Mucosa of descending colon (tissue), 3 donors: ENCODE measurements around the gene RPL14. TPM values are rescaled to one million over a fixed set of nuclear protein-coding genes. Genes with fewer than 3 reads are reported as not detected.

Experiments
- ATAC-seq: fragments of 200-7000 bp; cut with Tn5 transposase; one replicate; pipeline ENCODE4 v1.9.1; 2020; ENCODE audit warnings: mild to moderate bottlenecking, moderate library complexity
- DNase-seq, 3 donors: peaks; one replicate each; pipeline ENCODE4 v3.0.0-alpha.2; 2020
- H3K36me3 ChIP-seq: fragments of 200-600 bp; one replicate; pipeline ENCODE4 v1.8.0; 2021; ENCODE audit warnings: low read depth, mild to moderate bottlenecking
- H3K4me1 ChIP-seq: fragments of 200-600 bp; one replicate; pipeline ENCODE4 v1.8.0; 2021; ENCODE audit warnings: low read depth, mild to moderate bottlenecking
- H3K4me3 ChIP-seq: fragments of 200-600 bp; one replicate; pipeline ENCODE4 v1.8.0; 2021; ENCODE audit warnings: mild to moderate bottlenecking
- H3K9me3 ChIP-seq: fragments of 200-600 bp; one replicate; pipeline ENCODE4 v1.8.0; 2021; ENCODE audit warnings: mild to moderate bottlenecking
- intact Hi-C, 2 donors: fragments of 100-400 bp; cut with DNase I in 1 of 2; cut with micrococcal nuclease in 1 of 2; formaldehyde crosslinking; loops; one replicate each; pipeline versions ENCODE4 v1.11.0 to v1.11.1; 2022; cut with DNase I, micrococcal nuclease
- total RNA-seq, 3 donors: library from RNA; stranded (reverse); fragmentation: NEBNext Ultra II Directional in 2 of 3; extraction: Animal tissue kit (Norgen Biotek cat#: 25700) in 2 of 3; gene quantifications; one replicate each; pipeline versions ENCODE4 v1.2.1 to v1.2.4, GENCODE V29; 2021 to 2023
- TF ChIP-seq, protein P1 (sequence below): fragments of 200-600 bp; IDR thresholded peaks from one replicate; pipeline ENCODE4 v1.8.0; 2022; ENCODE audit warnings: antibody characterized with exemption, mild to moderate bottlenecking
- donor health status: DM: no; HTN: no; CAD: no; lungs with moderate emphysema.
- donor health status: DM: no; HTN: no; CAD: no.
- donor health status: DM: no; HTN: yes; CAD: no.

RPL14 gene
- total RNA-seq, 3 donors from 2014 or later, result 1,286 to 1,516 (median 1,490) TPM

DNA sequence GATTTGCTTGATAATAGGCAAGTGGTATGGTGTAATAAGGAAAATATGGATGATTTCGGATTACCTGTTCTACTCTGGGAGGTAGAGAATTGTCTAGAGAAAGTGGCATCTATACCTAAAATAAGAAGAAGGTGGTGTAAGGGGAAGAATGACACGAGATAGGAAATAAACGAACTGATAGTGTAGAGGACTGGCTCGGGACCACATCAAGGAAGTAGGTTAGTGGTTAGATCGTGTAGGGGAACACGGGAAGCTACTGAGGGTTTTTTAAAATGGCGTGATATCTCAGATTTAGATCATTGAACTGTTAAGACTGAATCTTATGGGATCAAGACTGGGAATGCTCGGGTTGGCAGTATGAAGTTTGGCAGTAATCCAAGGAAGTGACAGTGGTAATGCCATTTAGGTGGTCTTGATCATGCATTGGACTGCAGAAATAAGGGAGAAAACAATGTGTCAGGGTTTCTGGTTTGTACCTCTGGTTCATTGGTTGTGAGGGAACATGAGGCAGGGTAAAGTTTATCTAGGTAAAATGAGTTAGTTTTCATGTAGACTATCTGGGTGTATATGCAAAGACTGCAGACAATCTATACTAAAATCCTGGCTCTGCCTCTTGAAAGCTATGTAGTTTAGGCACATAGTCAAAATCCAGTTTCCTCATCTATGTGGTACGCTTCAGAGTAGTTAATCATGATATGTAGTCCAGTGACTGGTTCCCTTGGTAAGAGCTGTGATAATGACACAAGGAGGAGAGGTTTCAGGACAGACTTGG, 7.4 kb downstream of the RPL14 start:
- no peak for DNase-seq
- Histone ChIP-seq H3K36me3 (peaks cover 21% of the 10 kb centered on the region), H3K4me3 (no peak overlapping the region), H3K9me3 (no peaks in the 10 kb centered on the region), H3K4me1 (peaks cover 1% of the 10 kb centered on the region)
- intact Hi-C loops, result no loop called here
- peak; percentile 44 for ATAC-seq
- TF ChIP-seq, protein P1, sequence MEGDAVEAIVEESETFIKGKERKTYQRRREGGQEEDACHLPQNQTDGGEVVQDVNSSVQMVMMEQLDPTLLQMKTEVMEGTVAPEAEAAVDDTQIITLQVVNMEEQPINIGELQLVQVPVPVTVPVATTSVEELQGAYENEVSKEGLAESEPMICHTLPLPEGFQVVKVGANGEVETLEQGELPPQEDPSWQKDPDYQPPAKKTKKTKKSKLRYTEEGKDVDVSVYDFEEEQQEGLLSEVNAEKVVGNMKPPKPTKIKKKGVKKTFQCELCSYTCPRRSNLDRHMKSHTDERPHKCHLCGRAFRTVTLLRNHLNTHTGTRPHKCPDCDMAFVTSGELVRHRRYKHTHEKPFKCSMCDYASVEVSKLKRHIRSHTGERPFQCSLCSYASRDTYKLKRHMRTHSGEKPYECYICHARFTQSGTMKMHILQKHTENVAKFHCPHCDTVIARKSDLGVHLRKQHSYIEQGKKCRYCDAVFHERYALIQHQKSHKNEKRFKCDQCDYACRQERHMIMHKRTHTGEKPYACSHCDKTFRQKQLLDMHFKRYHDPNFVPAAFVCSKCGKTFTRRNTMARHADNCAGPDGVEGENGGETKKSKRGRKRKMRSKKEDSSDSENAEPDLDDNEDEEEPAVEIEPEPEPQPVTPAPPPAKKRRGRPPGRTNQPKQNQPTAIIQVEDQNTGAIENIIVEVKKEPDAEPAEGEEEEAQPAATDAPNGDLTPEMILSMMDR, result no peak

DNA sequence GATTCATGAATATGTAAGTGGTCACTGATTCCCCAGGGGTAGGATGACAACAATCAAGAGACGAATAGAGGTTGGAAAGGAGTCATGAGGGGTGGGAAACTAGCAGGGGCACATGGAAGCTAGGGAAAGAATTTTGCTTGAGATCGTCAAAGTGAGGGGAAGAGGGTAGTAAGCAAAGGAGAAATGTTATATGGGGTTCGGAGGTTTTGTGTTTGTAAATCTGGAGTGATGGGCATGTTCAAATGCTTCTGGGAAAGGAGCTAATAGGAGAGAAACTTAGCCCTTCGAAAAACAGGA, 7.9 kb downstream of the RPL14 start:
- peaks cover 21% of the 10 kb centered on the region for H3K36me3 ChIP-seq
- ATAC-seq (no peak), DNase-seq (no peak)
- H3K4me3 ChIP-seq, result no peak overlapping the region
- intact Hi-C loops, result no loop called here
- H3K4me1 ChIP-seq, result no peaks in the 10 kb centered on the region
- TF ChIP-seq, protein P1, result no peak
- H3K9me3 ChIP-seq, result no peaks in the 10 kb centered on the region

DNA sequence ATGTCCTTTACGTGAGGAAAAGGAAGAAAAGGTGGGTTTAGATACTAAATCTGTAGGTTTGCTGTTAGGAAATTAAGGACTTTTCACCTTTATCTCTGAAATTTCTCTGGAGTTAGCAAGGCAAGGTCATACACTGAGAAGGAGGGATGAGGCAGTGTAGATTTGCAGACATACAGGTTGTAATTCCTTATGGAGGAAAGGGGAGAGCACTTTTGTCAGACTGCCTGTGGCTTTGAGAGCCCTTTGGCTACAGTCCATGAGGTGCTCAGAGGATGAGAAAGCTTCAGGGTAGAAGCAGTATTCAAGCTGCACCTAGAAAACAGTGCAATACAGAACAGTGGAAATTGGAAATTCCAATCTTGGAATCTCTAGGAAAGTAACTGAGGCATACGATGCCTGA, 8.3 kb downstream of the RPL14 start:
- TF ChIP-seq, protein P1, result no peak
- no peak for ATAC-seq

DNA sequence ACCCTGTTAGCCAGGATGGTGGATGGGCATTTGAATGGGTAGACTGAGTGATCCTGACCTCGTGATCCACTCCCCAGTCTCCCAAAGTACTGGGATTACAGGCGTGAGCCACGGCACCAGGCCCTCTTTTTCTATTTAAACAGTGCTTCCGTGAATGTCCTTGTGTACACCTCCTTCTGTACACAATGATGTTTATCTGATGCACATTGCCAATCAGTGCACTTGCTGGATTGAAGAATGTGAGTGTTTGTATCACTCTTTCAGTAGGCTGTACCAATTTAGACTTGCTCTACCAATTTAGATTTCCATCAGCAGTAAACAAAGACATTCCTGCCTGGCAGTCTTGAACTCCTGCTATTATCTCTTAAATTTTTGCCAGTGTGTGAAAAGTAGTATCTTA, 10.9 kb downstream of the RPL14 start:
- TF ChIP-seq, protein P1, result no peak
- no peak for DNase-seq
- peak; percentile 55 for ATAC-seq
- H3K9me3 ChIP-seq, result no peaks in the 10 kb centered on the region
- H3K36me3 ChIP-seq, result peaks cover 4% of the 10 kb centered on the region
- no peak overlapping the region for H3K4me3 ChIP-seq
- no peaks in the 10 kb centered on the region for H3K4me1 ChIP-seq
- intact Hi-C loops, result no loop called here

More for the DNA sequence above, 8.3 kb downstream of the RPL14 start:
- no peaks in the 10 kb centered on the region for H3K4me1 ChIP-seq
- no peak overlapping the region for H3K4me3 ChIP-seq
- intact Hi-C loops, result no loop called here
- DNase-seq, result no peak
- peaks cover 21% of the 10 kb centered on the region for H3K36me3 ChIP-seq
- no peaks in the 10 kb centered on the region for H3K9me3 ChIP-seq

DNA sequence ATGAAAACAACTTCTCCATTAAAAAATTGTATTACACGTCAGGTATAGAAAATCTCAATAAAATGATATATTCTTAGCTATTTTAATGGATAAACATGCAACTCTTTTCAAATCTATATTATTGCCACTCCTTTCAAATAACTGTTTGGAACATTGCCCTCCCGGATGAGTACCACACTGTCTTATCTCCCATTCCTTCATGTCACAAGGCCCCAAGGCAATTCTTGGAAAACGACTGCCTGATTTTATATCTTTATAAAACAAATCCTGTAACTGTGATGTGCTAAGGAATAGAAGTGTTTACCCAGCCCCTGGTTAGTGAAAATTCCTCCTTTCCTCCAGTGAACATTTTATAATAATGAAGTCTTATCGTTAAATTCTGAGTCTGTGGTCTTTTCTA, 13.6 kb downstream of the RPL14 start:
- Histone ChIP-seq H3K4me1 (no peaks in the 10 kb centered on the region), H3K4me3 (no peak overlapping the region), H3K9me3 (no peaks in the 10 kb centered on the region), H3K36me3 (no peaks in the 10 kb centered on the region)
- DNase-seq (no peak), ATAC-seq (no peak)
- intact Hi-C loops, result no loop called here
- TF ChIP-seq, protein P1, result no peak
